ENCODE results near the gene BIK.
"Not testable (repeated sequence)": the region's sequence is repeated elsewhere in the genome, so short reads cannot be mapped to it uniquely, and the experiment has no call there.

Gene BIK

DNA sequence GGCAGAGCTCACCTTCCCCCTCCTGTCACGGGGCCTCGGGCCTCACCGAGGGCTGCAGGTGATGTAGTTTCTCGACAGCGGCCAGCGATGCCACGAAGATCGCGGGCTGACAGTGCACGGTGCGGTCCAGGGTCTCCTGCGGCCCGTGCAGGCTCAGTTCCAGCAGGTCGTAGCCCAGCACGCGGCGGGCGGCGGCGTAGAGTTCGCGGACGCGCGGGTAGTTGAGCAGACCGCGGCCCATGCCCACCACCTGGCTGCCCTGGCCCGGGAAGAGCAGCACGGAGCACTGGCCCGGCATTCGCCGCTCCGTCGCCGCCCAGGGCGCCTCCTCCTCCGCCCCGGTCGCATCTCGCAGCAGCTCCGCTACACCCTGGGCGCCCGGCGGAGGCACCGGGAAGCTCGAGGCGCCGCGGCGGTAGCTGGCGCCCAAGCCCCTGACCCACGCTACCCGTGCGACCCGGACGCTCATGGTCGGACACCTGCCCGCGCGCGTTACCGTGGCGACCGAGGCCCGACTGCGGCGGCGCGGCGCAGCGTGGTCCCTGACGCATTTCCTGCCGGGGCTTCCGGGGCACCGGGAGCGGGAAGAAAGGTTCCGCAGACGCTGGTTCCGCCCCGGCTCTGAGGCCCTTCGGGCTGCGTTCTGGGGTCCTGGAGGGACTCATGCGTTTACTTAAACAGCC is 32.5 kb downstream of the BIK start, which contains the start of gene MCAT:
MCAT (minus strand) TSS at position 519 of the 683 bp plus-strand sequence; CDS start at position 469, 50 bp downstream.
- no peak for DNase-seq

DNA sequence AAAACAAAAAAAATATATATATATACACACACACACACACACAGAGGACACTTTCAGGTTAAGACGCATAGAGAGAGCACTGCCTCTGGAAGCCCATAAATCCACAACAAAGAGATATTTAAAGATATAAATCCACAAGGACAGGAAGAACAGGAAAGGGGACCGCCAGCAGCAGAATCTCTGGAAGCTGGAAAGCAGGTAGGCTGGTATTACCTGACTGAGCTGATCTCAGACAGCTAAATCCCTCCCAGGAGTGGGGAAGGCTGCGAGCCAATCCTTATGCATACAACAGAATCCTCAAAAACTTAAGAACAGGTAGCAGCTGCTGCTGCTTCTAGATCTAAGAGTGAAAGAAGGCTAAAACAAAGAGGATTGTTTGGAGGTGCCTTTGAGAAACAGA is 34.4 kb downstream of the BIK start:
- no peak for DNase-seq

DNA sequence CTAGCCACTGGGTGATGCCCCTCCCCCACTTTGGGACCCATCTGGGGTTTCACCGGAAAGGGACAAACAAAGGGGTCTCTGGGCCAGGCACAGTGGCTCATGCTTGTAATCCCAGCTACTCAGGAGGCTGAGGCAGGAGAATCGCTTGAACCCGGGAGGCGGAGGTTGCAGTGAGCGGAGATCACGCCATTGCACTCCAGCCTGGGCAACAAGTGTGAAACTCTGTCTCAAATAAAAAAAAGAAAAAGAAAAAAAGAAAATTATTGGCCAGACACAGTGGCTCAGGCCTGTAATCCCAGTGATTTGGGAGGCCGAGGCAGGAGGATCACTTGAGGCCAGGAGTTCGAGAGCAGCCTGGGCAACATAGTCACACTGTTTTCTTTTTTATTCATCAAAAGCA is 34.8 kb downstream of the BIK start:
- not testable (repeated sequence) for DNase-seq

DNA sequence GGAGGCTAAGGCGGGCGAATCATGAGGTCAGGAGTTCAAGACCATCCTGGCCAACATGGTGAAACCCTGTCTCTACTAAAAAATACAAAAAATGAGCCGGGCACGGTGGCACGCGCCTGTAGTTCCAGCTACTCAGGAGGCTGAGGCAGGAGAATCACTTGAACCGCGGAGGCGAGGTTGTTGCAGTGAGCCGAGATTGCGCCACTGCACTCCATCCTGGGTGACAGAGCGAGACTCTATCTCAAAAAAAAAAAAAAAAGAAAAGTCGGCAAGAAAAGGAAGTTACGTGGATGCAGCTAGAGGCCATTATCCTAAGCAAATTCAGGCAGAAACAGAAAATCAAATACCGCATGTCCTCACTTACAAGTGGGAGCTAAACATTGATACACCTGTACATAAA is 35.8 kb downstream of the BIK start:
- not testable (repeated sequence) for DNase-seq

DNA sequence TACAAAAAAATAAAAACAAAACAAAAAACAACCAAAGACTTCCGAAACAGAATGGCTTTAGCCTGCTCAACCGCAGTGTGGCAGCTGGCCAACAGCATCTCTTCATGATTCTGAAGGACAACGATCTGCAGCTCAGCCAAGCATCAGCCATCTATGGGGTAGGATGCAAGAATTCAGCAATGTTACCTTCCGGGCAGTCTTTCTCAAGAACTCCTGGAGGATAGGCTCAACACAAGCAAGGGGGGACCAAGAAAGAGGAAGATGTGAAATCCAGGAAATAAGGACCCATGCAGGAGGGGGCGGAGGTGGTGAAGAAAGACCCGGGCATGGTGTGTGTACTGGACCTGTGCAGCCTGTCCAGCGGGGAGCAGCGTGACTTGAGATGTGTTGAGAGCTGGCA is 37.3 kb downstream of the BIK start:
- no peak for DNase-seq

DNA sequence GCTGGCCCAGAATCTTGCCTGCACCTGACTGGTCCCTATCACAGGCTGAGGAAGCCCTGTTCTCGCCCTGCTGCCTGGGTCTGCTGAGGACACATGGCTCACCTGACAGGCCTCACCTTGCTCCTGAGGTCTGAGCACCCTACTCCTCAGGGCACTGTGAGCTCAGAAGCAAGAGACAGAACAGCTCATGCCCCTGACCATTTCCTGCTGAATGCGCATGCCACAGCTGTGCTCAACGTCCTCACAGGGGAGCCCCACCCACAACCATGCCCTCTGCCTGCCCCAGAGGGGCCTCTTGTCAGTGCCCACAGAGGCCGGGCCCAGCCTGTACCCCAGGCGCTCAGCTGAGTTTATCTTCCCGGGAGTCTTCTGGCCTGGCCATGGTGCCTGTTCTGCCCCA is 38.0 kb downstream of the BIK start:
- DNase-seq: no peak

DNA sequence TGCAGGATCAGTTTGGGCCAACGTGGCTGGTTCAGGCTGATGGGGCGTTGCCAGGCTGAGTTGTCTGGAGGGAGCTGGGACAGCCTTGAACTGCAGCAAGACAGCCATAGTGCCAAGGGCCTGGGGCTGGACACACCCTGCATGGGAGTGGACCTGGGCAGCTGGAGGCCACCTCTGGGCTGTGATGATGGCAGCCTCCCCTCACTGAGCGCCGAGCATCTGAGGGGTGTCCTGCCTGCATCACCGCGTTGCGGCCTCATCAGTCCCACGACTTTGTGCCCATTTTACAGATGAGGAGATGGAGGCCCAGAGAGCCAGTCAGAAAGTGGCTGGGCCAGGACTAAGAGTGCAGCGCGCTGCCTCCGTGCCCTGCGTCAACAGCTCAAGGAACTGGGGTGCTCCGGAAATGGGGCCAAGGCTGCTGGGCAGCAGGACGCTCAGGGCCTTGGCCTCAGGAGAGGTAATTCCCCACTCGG is 40.2 kb downstream of the BIK start:
- DNase-seq: no peak

DNA sequence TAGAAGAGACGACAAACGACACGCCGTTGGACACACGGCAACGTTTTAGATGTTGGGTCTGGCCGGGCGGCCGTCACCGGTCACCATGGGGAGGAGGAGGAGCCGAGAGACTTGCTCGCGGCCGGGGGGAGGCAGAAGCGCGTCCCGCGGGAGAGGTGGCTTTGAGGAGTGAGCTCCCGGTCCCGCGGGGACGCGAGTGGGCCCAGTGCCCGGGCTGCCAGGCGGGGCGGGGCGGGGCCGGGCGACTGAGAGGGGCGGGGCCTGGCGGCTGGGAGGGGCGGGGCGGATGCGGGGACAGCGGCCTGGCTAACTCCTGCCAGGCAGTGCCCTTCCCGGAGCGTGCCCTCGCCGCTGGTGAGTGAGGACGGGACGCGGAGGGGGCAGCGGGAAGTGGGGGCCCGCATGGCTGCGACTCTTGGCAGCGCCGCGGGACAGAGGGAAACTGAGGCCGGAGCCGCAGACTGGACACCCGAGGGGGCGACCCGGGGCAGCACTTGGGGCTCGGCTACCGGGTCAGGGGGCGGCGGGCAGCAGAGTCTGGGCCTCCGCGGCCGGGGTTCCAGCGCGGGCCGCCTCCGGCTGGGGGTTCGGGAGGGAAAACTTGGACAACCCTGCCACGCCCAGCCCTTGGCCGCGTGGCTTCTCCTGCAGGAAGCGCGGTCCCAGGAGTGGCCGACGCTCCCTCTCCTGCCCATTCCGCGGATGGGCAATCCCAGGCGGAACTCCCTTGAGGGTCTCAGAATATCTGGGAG is 40.9 kb downstream of the BIK start, which contains the start of gene TSPO:
TSPO (plus strand) TSS at position 309 of the 752 bp plus-strand sequence. CDS start 7,680 bp downstream, outside the sequence.
- DNase-seq: no peak

DNA sequence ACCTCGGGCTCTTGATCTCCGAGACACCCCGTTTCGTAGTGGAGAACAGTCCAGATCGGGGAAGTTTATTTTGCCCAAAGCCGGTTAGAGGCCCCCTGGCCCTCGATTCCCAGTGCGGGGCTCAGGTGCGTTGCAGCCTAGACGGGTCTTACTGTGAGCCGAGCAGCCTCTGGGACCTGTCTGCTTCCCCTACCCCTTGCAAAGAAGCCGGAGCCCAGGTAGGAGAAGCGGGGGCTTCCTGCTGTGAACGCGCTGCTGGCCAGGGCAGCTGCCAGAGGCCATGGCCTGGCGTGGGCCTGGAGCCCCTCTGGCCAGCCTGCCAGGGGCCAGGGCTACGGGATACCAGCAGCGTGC is 41.4 kb downstream of the BIK start:
- DNase-seq: no peak

DNA sequence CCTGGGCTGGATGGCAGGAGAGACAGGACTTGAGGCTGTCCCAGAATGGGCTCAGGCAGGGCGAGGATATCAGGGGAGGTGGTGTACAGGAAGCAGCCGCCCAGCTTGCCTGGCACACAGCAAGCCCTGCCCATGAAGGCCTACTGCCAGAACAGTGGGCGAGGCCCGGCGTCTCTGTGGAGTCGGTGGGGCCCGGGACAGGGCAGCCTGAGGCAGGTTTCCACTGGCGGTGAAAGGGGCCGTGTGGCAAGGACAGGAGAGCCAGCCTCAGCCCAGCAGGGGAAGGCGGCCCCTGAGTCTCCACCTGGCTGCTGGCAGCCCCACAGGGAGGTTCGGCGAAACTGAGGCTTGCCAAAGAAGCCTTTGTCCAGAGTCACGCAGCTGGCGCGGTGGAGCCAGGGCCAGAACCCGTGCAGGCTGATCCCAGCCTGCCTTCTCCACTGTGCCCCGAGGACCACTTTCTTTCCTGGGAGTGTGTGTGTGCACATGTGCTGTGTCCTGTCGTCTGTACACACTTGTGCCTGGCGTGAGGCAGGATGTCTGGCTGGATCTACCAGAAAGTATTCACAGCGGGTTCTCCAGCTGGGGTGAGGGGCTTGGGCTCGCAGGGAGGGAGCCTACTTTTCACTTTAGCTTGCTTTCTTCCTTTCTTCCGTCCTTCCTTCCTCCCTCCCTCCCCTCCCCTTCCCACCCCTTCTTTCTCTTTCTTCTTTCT is 42.0 kb downstream of the BIK start:
- DNase-seq: no peak

DNA sequence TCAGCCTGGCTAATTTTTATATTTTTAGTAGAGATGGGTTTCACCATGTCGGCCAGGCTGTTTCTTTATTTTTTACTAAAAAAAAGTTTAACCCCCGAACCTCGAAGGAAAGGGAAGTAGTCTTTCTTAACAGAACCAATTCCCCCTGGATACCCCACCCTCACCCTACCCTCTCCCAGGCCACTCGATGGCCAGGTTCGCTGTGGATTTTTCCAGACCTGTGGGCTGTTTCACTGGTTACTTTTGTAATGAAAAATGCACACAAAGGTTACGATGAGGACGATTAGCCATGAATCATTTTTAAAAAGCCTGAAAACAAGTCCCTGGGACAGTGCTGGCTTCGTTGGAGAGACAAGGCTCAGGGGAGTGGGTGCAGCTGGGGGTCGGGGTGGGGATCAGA is 43.3 kb downstream of the BIK start:
- no peak for DNase-seq

DNA sequence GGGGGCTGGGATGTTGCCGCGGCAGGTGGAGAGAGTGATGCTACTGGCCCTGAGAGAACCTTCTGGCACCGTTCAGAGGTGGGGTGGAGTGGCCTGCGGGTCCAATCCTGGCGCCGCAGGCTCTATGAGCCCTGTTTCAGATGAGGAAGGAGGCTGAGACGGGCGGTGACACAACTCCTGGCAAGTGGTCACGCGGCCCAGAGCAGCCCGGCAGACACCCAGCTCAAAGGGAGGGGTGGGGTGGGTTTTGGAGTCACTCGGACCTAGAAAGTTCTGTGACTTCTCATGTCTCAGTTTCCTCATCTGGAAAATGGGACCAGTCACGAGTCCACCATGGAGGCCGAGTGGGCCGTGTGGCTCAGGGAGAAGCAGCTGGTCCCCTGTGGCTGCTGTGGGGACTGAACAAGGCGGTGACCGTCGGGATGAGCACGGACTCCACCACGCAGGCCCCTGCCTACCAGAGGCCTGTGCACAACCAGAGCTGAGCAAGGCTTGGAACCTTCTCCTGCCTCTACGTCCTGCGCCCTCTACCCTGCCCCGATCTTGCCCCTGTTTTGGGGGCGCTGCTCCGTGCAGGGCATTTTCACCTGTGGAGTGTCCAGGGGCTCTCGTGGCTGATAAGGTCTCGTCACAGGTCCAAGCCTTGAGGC is 44.5 kb downstream of the BIK start:
- DNase-seq: no peak

DNA sequence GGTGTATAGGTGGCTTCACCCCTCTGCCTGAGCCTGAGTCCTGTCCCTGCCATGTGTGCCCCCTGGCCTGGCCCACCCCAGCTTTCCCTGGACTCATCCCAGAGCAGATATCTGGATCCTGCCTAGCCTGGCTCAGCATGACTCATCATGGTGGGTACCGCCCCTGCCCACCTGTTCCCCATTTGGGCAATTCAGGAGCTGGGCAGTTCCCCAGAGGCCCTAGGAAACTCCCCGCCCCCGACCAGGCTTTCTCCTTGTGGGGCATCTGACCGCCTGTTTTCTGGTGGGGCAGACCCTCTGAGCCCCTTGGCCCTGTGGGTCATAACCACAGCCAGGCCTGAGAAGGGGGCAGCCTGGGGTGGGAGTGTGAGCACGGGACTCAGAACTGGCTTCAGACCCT is 45.2 kb downstream of the BIK start:
- no peak for DNase-seq

DNA sequence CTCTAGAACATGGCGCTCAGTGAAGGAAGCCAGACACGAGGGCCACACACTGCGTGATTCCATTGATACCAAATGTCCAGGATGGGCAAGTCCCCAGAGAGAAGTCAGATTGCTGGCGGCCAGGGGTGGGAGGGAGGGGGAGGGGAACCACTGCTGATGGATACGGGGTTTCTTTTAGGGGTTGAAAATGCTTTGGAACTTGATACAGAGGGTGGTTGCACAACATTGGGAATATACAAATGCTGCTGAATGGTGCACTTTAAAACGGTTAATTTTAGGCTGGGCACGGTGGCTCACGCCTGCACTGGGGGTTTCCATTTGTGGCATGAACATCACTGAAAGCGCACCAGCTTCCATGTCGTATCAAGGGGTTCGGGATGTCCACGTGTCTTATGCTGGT is 45.9 kb downstream of the BIK start:
- DNase-seq: no peak

DNA sequence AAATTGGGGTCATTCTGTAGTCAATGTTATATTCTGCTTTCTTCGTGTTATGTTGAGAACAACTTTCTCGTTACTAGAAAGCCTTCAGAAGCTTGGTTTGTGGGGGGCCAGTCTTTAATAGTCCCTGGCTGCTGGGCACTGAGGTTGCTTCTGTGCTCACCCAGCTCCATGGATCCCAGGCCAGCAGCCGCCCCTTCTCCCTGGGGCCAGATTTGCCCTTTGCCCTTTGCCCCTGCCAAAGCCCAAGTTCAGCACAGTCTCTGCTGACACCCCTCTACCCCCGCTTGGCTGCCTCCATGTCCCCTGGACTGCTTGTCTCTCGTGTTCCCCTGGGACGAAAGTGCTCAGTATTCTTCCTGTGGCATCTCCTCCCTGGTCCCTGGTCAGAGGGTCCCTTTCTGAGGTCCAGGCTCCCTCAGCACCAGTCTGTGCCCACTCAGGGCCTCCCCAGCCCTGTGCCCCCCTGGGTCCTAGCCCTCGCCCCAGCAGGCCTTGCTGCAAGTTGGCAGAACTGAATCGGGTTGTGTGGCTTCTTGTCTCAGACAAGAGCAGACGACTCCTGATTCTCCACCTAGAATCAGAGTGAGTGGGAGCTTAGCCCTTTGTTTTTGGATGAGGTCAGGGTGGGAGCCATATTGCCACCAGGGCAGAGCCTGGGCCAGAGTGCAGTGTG is 47.5 kb downstream of the BIK start:
- no peak for DNase-seq

DNA sequence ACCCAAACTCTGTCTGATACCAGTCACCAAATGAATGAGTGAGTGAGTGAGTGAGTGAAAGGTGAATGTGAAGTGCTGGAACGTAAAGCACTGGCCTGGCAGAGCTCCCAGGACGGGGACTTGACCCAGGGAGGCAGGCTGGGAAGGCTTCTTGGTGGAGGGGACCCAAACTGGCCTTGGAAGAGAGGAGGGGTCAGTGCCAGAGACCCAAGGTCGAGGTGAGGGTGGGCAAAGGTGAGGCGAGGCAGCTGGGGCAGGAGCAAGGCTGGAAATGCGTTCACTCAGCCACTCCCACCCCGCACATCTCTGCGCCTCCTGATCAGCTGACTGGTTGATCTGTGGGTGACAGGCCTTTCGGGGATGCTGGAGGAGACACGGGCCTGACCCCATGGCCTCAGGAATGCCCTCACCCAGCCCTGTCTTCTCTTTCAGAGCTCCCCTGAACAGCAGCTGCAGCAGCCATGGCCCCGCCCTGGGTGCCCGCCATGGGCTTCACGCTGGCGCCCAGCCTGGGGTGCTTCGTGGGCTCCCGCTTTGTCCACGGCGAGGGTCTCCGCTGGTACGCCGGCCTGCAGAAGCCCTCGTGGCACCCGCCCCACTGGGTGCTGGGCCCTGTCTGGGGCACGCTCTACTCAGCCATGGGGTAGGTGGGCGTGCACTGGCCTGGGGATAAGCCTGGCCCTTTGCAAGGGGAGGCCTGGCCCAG is 48.4 kb downstream of the BIK start:
- no peak for DNase-seq

DNA sequence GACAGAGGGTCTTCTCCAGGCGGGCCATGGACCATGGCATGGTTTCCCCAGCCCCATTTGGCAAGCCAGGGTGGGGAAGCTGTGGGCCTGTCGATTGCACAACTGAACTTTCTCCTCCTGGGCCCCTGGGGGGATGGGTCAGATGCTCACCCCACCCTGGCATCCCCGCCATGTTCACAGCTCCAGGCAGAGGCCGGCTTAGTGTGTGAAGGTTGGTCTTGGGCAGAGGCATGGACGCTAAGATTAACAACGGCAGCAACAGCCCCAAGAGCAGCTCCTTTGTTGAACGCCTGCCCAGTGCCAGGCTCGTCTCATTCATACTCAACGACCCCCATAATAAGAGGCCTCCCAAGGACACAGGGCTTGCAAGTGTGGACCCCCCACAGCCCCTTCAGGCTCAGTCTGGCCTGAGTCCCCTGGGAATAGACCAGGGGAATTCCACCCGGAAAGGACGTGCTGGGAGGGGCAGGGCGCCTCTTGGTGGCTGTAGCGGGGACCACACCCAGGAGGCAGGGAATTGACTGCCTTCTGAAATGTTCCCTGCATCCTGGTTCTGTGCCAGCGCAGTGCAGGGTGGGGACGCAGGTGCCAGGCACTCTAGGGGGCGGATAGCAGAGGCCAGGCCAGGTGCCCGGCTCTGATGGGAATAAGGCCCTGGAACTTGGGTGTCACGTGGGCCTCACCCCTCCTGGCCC is 49.1 kb downstream of the BIK start:
- no peak for DNase-seq

DNA sequence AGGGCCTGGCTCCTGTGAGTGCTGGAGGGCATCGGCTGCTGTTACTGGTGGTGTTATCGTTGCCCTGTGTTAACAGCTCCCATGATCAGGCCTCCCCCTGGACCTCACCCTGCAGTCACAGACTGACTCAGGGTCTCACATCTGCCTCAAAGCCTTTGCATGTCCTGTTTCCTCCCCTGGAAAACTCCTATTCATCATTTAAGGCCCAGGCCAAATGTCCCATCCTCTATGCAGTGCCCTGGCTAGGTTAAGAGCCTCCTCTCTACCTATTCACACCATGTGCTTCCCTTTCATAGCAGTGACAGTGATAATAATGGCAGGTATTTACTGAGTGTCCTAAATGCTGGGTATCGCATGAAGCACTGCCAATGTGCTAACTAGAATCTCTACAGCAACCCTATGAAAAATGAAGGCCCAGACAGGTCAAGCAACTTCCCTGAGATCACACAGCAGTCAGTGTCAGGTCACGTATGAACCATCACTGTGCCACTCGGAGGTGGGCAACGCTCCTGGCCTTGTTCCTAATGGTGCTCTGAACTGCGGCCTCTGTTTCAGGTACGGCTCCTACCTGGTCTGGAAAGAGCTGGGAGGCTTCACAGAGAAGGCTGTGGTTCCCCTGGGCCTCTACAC is 50.1 kb downstream of the BIK start:
- DNase-seq: no peak

DNA sequence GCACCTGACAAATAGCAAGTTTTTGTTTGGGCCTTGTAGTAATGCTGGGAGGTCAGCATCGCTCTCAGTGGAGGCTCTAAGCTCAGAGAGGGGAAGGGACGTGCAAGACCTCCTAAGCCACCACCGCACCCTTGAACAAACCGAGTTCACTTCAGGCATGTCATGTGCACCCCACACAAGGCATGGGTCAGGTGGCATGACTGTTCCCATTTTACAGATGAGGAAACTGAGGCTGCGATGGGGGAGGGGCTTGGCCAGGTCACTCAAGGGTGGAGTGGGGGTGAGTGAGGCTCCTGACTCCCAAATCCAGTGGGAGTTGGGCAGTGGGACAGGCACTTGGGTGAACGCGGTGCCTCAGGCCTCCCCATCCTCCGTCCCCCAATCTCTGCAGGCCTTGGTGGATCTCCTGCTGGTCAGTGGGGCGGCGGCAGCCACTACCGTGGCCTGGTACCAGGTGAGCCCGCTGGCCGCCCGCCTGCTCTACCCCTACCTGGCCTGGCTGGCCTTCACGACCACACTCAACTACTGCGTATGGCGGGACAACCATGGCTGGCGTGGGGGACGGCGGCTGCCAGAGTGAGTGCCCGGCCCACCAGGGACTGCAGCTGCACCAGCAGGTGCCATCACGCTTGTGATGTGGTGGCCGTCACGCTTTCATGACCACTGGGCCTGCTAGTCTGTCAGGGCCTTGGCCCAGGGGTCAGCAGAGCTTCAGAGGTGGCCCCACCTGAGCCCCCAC is 52.0 kb downstream of the BIK start:
- DNase-seq: no peak

DNA sequence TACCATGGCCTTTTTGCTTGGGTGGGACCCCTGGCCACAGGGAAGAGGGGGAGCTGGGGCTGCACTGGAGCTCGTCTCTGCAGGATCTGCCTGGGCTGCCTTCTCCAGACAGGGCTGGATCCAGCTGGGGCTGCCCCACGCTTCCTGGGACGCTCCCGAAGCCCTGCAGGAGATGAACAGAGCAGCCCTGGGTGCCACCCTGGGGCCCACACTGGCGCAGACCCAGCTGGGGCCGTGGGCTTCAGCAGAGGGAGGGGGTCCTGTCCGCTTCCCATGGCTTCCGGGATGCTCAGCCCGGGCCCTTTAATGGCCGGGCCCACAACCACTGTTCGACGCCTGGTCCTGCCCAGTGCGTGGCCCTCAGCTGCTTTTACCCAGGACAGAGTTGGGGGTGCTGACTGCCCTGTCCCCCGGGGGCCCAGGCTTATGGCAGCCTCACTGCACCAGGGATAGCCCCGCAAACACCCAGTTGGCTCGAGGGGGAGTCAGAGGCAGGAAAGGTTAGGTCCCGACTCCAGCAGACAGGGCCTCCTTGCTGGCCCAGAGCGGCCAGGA is 52.8 kb downstream of the BIK start:
- no peak for DNase-seq
